GM12892 (cell line): ENCODE data around the gene ATP2C1.

Experiments used
- POLR2A ChIP-seq: IDR thresholded peaks from 2 replicates; pipeline ENCODE4 v1.6.1; 2011; ENCODE audit warnings: low read depth, low read length, control low read depth
- POLR2AphosphoS5 ChIP-seq: IDR thresholded peaks from 2 replicates; pipeline ENCODE4 v1.6.1; 2011; ENCODE audit warnings: low read depth, low read length, control low read depth
- TAF1 ChIP-seq: IDR thresholded peaks from 2 replicates; pipeline ENCODE4 v1.6.1; 2011; ENCODE audit warnings: low read depth, mild to moderate bottlenecking, control low read depth, low read length, borderline replicate concordance

DNA sequence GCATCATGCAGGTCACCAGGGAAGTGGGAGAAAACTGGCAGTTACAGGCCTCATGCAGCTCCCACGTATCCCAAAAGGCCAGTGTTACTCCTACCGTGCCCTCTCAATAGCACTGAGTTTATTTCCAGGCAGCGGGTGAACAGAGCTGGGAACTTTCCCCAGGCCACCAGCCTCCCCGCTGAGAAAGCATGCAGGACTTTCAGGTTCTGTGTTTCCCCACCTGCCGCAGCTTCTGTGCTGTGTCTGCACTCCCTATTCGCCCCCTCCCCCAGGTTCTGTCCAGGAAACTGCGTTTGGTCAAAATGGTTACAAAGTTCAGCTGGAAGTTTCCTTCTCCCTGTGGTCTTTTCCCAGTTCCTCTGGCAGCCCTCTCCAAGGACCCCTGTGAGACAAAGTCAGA, 154.1 kb downstream of the ATP2C1 start:
- TF ChIP-seq POLR2AphosphoS5 (no peak), POLR2A (no peak), TAF1 (no peak)
